Skeletal muscle cell (primary cell): ENCODE data around the gene OR1K1.
"Not testable (repeated sequence)": the region's sequence is repeated elsewhere in the genome, so short reads cannot be mapped to it uniquely, and the experiment has no call there.

Source experiments
- DNase-seq: peaks from one replicate; pipeline ENCODE4 v3.0.0-alpha.2; 2010; ENCODE audit warnings: low read depth
- H3K4me3 ChIP-seq: 2 replicates; pipeline ENCODE4 v1.5.1; 2011; ENCODE audit warnings: low read depth, mild to moderate bottlenecking, control low read depth, low read length, moderate library complexity

The OR1K1 gene

GRCh38 chr9:122800066-122801060 is at the start of gene OR1K1:
Gene OR1K1 (plus strand): TSS chr9:122800123. CDS start chr9:122800123, 0 bp downstream.
- DNase-seq = no peak
- H3K4me3 ChIP-seq = no peak within 1 kb of the TSS

DNA sequence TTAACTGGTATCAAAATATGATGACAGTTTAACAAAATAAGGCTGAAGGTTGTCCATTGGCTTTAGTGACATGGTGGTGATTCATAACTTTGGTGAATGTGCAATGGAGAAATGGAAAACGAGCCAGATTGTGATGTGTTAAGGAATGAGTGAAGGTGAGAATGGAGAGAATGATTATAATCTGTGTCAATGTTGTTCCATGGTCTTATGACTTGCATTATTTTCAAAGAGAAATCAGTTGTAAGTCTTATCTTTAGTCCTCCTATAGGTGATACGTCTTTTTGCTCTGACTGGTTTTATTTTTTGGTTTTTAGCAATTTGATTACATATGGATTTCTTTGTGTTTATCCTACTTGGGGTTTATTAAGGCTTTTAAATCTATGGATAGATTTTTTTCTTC is 45.1 kb upstream of the OR1K1 start:
- no peak for DNase-seq
- H3K4me3 ChIP-seq = no peak overlapping the region

GRCh38 chr9:122767817-122768216 is 32.1 kb upstream of the OR1K1 start:
- no peak overlapping the region for H3K4me3 ChIP-seq
- no peak for DNase-seq

- no peak overlapping the region for H3K4me3 ChIP-seq
- DNase-seq = no peak
These were observed 22.9 kb upstream of the OR1K1 start for GRCh38 chr9:122777052-122777451.

GRCh38 chr9:122777935-122778627 is 21.8 kb upstream of the OR1K1 start:
- DNase-seq = peak; percentile 12
- no peak overlapping the region for H3K4me3 ChIP-seq

GRCh38 chr9:122779181-122779580 is 20.7 kb upstream of the OR1K1 start:
- H3K4me3 ChIP-seq = no peak overlapping the region
- DNase-seq = no peak

DNA sequence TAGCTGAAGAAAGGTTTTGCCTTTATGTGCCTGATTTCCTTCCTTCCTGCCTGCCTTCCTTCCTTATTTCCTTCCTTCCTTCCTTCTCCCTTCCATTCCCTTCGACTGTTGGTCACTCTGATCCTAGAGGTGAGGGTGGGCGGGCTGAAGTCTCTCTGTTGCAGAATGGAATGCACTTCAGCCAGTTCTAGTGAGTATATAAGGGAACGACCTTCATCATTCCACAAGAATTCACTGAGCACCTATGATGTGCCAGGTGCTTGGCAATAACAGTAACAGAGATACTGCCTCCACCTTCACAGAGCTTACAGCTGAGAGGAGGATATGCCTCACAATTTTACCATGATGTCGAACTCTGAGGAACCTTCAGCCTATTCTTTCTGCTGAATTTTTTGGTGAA is 19.9 kb upstream of the OR1K1 start:
- DNase-seq = no peak
- no peak overlapping the region for H3K4me3 ChIP-seq

DNA sequence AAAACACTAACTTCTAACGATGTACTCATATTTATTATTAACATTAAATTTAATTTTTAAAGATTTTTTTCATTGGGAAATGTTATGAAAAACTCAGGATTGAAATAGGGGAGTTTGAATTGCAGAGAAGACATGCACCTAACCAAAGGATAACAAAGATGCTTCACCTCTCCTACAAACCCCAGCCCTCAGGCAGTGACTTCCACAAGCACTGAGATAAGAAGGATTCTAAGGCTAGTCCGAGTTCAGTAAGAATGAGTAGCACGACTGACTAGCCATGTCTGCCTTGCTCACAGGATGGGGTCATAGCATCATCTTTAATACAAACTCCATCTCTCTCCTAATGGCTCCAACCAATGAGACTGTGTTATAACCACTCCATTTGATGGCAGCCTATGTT is 18.3 kb upstream of the OR1K1 start:
- no peak for DNase-seq

DNA sequence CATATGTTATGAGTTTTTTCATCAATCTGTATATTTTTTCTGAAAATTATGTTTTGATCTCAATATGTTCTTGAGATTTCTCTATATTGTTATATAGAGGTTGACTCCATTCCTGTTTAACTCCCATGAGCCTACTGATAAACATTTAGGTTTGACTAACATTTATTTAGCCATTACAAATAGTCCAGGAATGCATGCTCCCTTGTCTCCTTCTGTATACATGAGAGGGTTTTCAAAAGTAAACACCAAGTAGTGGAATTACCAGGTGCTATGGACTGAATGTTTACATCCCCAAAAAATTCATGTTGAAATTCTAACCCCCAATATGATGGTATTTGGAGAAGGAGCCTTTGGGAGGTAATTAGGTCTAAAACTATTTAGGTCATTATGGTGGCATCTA is 14.7 kb upstream of the OR1K1 start:
- no peak for DNase-seq
- no peak overlapping the region for H3K4me3 ChIP-seq

More for the DNA sequence above, 18.3 kb upstream of the OR1K1 start:
- no peak overlapping the region for H3K4me3 ChIP-seq

DNA sequence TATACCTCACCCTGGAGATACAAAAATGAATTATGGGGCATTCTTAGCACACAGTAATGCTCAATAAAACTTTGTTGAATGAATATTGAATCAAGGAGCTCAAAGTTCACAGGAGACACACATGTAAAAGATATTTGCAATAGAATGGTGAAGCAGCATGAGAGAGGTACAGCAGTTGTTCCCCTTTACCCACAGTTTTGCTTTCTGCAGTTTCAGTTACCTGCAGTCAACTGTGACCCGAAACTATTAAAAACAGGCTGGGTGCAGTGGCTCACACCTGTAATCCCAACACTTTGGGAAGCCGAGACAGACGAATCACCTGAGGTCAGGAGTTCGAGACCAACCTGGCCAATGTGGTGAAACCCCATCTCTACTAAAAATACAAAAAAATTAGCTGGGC is 13.6 kb upstream of the OR1K1 start:
- no peak for DNase-seq
- no peak overlapping the region for H3K4me3 ChIP-seq

GRCh38 chr9:122788831-122789230 is 11.1 kb upstream of the OR1K1 start, which contains the start of gene OR5C1:
Gene OR5C1 (plus strand): TSS chr9:122788933. CDS start chr9:122788933, 0 bp downstream.
- no peak for DNase-seq
- no peak within 1 kb of the TSS for H3K4me3 ChIP-seq

DNA sequence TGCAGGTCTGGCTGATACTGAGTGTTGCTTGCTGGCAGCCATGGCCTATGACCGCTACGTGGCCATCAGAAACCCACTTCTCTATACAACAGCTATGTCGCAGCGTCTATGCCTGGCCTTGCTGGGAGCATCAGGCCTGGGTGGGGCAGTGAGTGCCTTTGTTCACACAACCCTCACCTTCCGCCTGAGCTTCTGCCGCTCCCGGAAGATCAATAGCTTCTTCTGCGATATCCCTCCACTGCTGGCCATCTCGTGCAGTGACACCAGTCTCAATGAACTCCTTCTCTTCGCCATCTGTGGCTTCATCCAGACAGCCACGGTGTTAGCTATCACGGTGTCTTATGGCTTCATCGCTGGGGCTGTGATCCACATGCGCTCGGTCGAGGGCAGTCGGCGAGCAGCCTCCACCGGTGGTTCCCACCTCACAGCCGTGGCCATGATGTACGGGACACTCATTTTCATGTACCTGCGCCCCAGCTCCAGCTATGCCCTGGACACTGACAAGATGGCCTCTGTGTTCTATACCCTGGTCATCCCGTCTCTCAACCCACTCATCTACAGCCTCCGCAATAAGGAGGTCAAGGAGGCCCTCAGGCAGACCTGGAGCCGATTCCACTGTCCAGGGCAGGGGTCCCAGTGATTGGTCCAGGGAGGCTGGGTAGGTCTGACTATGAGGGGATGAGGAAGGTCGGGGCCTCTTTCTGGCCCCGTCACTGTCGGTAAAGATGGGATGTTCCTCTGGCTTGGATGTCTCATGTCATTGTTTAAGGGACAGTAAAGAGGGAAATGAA is 10.5 kb upstream of the OR1K1 start:
- H3K4me3 ChIP-seq = no peak overlapping the region
- DNase-seq = no peak

- DNase-seq = no peak
- no peak overlapping the region for H3K4me3 ChIP-seq
These were observed 7.9 kb upstream of the OR1K1 start for GRCh38 chr9:122791872-122792669.

GRCh38 chr9:122797316-122798063 is 2.4 kb upstream of the OR1K1 start:
- DNase-seq = no peak
- no peak overlapping the region for H3K4me3 ChIP-seq

GRCh38 chr9:122806661-122807060 is 6.7 kb downstream of the OR1K1 start:
- DNase-seq = no peak
- no peak overlapping the region for H3K4me3 ChIP-seq

GRCh38 chr9:122807271-122807900 is 7.5 kb downstream of the OR1K1 start:
- H3K4me3 ChIP-seq = no peak overlapping the region
- DNase-seq = no peak

- H3K4me3 ChIP-seq = no peak overlapping the region
- DNase-seq = no peak
These were observed 8.2 kb downstream of the OR1K1 start for GRCh38 chr9:122808141-122808540.

- DNase-seq, H3K4me3 ChIP-seq: not testable (repeated sequence)
These were observed 9.3 kb downstream of the OR1K1 start for GRCh38 chr9:122809261-122809660.
